CD4-positive, alpha-beta T cell treated with Interleukin-1 beta for 1 hour (primary cell): ENCODE results near the gene DDIT4L.
"Not testable (repeated sequence)": the region's sequence is repeated elsewhere in the genome, so short reads cannot be mapped to it uniquely, and the experiment has no call there.

Experiments
- DNase-seq, 2 donors: peaks; one replicate each; pipeline ENCODE4 v3.0.0-alpha.2; 2020 to 2022

Gene DDIT4L

GRCh38 chr4:100165809-100166208, 24.5 kb downstream of the DDIT4L start:
- no peak for DNase-seq

GRCh38 chr4:100164808-100165760, 25.2 kb downstream of the DDIT4L start:
- DNase-seq = no peak

- no peak for DNase-seq
These were observed 28.1 kb downstream of the DDIT4L start for GRCh38 chr4:100162027-100162685.

- no peak for DNase-seq
These were observed 41.1 kb downstream of the DDIT4L start for GRCh38 chr4:100149190-100149589.

GRCh38 chr4:100147684-100148083, 42.6 kb downstream of the DDIT4L start:
- no peak for DNase-seq

GRCh38 chr4:100147198-100147597, 43.1 kb downstream of the DDIT4L start:
- DNase-seq = no peak

- DNase-seq = no peak
These were observed 43.5 kb downstream of the DDIT4L start for GRCh38 chr4:100146756-100147155.

- DNase-seq = not testable (repeated sequence)
These were observed 52.9 kb downstream of the DDIT4L start for GRCh38 chr4:100137320-100137719.
